Neural progenitor cell (in vitro differentiated cells): ENCODE measurements around the gene IL6.

ENCODE experiments used
- EZH2 ChIP-seq: fragments of 200-600 bp; sonication (generic); IDR thresholded peaks from 2 replicates; pipeline ENCODE4 v1.6.1; 2017; ENCODE audit warnings: antibody characterized with exemption, mild to moderate bottlenecking, moderate library complexity
- EZH2phosphoT487 ChIP-seq: fragments of 200-600 bp; sonication (generic); IDR thresholded peaks from 2 replicates; pipeline ENCODE4 v1.6.1; 2017; ENCODE audit warnings: antibody characterized with exemption
- TF ChIP-seq, protein P1 (sequence below): fragments of 200-600 bp; sonication (generic); IDR thresholded peaks from 2 replicates; pipeline ENCODE4 v1.5.1; 2017; ENCODE audit warnings: antibody characterized with exemption, mild to moderate bottlenecking

DNA sequence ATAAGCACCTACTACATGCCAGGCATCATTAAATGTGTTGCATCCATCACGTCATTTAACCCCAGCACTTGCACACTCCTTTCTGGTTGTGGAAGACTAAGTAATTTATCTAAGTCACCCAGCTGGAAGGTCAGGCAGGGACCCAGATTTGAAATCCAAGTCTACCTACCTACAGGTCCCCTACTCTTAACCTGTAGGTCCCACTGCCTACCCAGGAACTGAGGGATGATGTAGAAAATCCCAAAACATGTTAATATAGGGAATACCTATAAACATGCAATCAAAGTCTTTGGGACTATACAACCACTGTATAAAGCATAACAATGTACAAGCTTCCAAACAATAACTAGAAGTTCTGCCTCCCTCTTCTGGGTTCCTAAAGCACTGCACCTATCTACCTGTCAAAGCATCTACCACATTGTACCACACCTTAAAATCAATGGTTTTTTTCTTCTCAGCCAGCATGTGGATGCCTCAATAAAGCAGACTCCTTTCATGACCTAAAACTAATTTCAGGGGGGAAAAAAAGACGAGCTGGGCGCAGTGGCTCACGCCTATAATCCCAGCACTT lies 5.6 kb downstream of the IL6 start:
- TF ChIP-seq, protein P1, sequence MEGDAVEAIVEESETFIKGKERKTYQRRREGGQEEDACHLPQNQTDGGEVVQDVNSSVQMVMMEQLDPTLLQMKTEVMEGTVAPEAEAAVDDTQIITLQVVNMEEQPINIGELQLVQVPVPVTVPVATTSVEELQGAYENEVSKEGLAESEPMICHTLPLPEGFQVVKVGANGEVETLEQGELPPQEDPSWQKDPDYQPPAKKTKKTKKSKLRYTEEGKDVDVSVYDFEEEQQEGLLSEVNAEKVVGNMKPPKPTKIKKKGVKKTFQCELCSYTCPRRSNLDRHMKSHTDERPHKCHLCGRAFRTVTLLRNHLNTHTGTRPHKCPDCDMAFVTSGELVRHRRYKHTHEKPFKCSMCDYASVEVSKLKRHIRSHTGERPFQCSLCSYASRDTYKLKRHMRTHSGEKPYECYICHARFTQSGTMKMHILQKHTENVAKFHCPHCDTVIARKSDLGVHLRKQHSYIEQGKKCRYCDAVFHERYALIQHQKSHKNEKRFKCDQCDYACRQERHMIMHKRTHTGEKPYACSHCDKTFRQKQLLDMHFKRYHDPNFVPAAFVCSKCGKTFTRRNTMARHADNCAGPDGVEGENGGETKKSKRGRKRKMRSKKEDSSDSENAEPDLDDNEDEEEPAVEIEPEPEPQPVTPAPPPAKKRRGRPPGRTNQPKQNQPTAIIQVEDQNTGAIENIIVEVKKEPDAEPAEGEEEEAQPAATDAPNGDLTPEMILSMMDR = peak; percentile 15
- TF ChIP-seq EZH2 = no peak
- TF ChIP-seq EZH2phosphoT487 = no peak
